HG03159 (cell line): ENCODE measurements around the gene TRAPPC3.

Experiments
- ATAC-seq: cut with Tn5 transposase; IDR thresholded peaks from one replicate; pipeline ENCODE4 v1.9.1; 2021; ENCODE audit warnings: mild to moderate bottlenecking, moderate library complexity; ENCODE audit not compliant: unreplicated experiment

Gene TRAPPC3

DNA sequence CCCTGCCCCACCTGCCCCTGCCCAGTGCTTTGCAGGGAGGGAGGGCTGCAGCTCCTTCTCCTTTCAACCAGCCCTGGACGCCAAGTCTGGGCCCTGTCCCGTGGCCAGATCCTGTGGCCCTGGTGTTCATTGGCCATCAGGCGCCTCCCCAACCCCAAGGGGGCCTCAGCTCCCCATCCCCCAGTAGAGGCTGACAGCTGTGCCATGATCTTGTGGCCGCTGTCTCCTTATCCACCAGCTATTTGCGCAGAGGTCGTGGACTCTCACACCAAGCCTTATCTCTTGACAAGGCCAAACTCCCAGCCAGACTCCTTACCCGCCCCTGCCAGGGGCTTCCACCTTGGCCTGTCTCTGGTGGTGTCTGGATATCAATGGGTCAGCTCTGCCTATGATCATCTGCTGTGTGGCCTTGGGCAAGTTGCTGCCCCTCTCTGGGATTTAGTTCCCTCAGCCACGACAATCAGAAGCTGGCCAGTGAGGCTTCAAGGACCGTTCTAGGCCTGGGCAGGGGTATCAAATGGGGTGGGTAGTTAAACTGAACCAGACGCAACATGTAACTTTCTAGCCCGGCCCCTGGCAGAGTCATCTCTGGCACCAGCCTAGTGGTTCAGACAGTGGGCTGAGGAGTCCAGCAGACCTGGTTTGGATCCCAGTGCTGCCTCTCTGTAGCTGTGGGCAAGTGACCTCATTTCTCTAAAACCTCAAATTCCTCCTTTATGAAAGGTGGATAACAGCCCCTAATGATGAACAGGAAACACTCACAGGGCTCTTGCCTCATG lies 21.0 kb downstream of the TRAPPC3 start:
- no peak for ATAC-seq

DNA sequence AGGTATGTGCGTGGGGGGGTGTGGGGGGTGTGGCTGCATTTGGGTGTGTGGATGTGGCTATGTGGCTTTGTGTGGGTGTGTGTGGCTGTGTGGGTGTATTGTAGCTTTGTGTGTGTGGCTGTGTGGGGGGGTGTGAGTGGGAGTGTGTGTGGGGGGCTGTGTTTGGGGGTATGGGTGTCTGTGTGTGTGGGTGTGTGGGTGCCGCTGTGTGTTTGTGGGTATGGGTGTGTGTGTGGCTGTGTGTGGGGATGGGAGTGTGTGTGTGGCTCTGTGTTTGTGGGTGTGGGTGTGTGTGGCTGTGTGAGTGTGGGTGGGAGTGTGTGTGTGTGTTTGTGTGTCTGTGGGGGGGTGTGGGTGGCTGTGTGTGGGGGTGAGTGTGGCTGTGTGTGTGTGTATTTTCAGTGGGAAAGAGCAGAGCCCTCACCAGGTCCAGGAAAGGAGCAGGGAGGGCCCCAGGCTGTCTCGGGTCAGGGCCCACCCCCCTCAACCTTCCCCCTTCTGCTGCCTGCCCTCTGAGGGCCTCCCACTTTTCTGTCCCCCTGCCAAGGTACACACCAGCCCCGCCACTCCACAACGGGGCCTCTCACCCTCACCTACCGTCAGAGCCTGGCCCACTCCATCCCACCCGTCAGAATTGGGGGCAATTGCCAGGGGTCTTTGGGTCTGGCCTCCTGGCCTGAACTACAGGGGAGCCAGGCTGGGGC lies 22.3 kb downstream of the TRAPPC3 start:
- no peak for ATAC-seq

DNA sequence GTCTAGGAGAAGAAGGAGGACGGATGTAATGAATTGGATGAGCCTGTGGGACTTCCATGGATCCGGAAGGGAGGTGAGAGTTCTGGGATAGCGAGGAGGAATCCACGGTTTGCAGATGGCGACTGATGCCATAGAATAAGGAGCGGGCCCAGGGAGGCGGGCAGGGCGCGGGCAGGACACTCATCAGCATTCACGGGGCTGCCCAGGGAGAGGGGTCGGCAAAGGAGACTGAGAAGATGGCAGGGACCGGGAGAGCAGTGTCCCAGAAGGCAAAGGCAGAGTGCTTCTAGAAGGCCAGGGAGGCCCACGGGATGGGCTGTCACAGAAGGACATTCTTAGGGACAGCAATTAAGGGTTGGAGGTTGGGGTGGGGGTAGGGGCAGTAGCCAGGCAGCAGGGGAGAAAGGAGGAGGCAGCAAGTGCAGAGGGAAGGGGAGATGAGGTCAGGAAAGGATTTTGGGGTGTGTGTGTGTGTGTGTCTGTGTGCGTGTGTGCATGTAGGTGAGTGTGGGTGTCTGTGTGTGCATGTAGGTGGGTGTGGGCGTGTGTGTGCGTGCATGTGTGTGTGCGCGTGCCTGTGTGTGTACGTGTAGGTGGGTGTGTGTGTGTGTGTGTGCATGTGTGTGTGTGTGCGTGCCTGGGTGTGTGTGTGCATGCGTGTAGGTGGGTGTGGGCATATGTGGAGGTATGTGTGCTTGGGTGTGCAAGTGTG lies 23.1 kb downstream of the TRAPPC3 start:
- no peak for ATAC-seq

DNA sequence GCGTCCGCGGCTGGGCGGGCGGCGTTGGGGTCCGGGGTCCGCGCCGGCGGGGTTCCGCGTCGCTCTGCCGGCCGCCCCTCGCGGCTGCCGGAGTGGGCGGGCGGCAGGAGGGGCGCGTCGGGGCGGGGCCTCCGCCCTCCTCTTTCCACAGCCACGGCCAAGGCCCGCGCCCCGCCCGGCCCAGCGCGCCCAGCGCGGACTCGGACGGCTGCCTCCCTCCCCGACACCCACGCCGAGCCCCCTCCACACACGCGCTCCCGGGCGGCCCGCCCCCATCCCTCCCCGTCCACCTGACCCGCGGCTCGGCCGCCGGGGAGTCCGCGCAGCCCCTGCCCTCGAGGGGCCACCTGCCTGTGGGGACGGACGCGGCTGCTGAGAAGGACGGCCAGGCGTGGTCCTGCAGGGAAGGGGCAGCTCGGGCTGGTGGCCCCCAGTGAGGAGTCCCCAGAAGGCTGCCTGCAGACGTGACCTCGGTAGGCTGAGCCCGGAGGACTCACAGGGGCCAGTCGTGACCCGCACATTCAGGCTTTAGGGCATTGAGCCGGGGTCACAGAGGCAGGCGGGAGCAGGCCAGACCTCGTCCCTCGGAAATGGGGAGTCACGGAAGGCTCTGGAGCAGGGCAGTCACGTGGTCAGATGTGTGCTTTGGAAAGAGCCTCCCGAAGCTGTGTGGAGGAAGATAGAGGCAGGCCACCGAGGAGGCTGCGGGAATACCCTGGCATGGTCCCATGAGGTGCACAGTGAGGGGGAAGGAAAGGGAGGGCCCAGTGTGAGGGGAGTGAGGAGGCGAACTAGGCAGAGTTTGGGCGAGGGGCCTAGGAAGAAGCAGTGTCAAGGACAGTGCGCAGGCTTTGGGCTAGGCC lies 23.9 kb downstream of the TRAPPC3 start, which contains the start of gene COL8A2:
Gene COL8A2 (minus strand): TSS at position 94 of the 863 bp plus-strand sequence. CDS start 24,980 bp downstream, outside the sequence.
- no peak for ATAC-seq

DNA sequence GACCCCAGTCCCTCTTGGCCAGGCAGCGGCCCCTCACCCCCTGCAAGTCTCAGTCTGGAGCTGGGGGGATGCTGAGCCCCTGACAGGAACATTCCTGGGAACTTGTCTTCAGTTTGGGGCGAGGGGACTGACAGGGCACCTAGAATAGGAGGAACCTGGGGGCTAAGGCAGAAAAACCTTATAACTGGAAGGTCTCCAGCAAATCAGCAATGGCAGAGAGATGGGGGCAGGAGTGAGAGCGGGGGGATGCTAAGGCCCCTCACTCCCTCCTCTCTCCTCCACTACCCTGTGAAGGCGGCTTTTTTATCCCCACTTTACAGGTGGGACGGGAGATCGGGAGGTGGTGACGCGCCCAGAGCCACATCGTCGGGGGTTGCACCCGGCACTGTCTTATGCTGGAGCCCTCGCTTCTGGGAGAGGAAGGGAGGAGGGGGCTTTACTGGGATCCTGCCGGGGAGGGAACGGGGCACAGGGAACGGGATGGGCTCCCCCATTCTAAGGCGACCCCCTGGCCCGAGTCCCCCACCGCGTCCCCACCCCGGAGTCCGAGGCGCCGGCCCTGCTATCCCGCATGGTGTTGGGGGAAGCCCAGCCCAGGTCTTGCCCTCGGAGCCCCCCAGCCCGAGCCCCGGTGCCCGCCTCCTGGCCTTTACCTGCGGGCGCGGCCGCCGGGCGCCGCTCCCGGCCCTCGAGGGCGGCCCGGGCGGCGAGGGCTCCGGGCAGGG lies 24.7 kb downstream of the TRAPPC3 start:
- ATAC-seq, result no peak

DNA sequence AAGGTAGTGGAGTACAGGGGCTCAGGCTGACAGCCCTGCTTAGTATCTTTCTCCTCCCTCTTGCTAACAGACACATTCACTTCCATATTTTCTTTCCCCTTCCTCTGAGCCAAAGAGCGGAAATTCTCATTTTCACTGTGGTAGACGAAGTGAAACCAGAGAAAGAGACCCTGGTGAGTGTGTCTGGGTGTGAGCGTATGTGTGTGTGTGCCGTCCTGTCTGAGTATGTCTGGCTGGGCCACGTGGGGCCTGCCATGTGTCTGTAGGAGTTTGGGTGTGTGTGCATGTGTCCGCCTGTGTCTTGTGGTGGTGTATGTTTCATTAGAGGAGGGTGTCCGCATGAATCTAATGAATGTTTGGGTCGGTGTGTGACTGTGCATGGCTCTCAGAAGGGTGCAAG lies 25.9 kb downstream of the TRAPPC3 start:
- ATAC-seq, result no peak

DNA sequence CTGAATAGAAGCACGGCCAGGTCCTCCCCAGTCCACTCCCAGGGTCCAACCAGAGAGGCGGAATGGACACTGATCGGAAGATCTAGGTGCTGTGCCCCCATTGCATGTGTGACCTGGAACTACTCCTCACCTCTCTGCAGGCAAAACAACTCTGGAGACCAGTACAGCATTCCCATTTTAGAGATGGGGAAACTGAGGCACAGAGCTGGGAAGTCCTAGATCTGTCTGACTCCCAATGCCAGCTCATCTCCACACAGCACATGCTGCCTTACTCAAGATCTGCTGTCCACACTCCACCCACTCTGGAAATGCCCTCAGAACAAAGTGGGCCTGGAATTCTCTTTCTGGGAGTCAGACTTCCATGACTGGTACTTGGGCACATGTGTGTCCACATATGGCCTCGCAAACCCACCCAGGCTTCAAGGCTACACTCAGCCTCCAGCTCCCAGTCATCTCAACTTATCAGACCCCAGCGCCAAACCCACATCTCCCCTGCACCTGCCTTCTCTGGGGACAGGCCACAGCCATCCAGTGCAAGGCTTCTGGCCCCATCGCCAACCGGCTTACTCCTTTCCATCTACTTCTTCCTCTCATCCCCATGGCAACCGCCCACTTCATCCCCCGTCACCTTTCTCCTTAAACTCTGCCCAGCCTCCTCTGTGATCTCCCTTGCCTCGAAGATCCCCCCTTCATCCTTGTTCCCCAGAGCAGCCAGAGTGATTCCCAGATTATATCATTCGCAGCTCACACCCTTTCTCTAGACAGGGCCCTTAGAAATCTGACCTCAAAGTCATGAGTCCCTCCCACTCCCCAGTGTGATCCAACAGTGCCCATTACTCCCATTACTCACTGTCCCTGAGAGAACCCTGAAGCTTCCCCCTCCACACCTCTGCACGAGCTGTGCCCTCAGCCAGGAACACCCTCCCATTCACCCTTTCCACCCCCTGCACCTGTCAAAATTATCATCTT lies 26.9 kb downstream of the TRAPPC3 start:
- no peak for ATAC-seq

DNA sequence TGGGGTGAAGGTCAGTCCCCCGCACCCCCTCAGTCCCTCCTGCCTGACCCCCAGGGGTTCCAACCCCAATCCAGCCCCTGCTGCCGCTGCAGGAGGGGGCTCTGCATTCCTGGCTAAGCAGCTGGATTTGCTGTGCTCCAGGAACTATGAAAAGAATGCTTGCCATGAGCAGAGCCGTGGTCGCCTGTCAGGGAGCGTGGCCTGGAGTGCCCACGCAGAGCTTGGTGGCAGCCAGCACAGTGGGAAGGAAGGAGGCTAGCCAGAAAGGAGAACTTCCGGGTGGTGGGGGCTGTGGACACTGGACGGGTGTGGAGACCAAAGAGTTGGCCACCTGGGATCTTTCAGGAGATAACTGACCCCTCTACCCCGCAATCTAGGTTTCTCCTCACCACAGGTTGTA lies 29.8 kb downstream of the TRAPPC3 start:
- ATAC-seq, result no peak

DNA sequence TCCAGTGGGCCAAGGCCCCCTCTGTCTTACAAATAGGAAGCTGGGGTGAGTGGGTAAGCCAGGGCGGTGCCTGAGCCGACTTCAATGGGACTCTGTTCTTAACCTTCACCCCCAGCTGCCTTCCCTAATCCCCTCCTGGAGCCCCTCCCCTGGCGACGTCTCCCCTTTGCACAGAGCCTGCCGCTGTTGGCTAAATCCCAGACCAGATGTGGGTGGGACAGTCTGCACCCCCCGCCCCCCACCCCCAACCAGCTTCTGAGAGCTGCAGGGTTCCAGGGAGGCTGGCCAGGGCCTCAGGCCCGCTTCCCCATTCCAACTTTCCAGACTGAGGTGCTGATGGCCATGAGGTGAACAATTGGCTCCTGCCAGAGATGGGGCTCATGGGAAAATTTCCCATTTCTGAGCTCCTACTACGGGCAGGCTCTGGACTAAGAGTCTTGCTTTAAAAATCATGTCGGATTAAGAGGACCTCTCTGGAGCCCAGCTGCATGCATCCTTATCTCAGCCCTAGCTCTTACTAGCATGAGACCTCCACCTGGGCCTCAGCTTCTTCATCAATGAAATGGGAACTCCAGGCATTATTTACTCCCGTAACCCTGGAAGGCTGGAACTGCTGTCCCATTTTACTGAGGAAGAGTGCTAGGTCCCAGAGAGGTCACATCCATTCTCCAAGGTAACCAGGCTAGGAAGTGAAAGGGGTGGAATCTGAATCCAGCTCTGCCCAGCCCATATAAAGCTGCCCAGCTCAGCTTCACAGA lies 30.7 kb downstream of the TRAPPC3 start:
- ATAC-seq, result no peak

DNA sequence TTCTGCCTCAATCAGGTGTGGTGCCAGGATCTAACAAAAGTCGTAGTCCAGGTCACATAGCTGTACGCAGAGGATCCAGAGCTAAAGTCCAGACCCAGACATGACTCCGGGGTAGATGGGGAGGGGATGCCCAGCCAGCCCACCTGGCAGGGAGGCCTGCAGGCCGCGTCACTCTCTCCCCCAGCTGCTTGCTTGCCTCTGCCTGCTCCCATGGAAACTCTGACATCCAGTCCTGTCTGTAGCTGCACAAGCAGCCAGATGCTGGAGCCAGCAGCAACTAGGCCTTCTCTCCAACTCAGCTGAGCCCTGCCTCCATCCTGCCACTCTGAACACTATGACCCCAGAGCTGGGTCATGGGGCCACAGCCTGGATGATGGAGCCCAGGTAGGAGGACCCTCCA lies 32.4 kb downstream of the TRAPPC3 start:
- ATAC-seq, result no peak

DNA sequence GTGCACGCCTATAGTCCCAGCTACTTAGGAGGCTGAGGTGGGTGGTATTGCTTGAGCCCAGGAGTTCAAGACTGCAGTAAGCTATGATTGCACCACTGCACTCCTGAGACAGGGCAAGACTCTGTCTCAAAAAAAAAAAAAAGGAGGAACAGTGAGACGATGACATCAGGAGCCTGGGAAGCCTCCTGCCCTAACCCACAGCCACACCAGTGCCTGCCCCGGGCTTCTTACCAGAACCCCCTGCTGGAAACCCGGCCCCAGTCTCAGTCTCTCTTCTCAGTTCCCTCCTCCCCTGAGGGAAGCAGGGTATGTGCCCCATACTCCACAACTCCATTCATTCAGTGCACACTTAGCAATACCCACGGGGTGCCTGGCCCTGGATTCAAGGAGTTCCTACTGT lies 33.4 kb downstream of the TRAPPC3 start:
- ATAC-seq, result no peak

DNA sequence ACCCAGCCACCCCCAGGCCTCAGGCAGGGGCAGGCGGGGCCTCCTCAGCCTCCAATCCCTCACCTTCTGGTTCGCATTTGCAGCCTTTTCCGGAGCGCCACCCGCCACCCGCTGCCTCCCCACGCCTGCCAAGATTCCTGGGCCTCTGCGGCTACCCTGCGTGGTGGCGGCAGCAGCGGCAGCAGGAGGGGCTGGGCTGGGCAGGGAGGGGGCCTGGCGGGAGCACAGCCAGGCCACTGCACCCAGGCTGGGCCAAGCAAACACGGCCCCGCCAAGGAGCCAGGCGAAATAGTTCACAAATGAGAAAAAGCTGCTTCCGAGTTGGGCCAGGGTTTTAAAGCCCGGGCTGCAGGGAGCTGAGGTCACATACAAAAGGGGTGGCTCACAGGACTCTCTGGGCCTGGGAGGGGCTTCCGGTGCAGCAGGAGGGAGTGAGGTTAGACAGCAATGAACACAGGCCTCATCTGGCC lies 34.1 kb downstream of the TRAPPC3 start:
- ATAC-seq, result no peak

DNA sequence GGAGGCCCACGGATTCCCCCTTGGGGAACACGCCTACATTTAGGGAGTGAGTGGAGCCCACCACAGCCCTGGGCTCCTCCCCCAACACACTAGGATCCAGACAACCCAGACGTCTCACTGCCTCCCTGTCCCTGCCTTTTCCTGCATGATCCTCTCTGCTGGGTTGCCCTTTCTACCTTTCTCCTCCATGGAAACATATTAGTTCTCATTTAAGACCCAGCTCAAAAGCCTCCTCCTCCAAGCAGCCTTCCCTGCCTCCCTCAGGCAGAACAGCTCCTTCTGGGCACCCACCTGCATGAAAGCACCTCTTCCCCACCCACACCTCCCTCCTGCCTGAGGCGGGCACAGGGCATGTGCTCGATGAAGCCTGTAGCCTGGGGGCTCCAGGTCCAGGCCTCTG lies 34.9 kb downstream of the TRAPPC3 start:
- ATAC-seq, result no peak

DNA sequence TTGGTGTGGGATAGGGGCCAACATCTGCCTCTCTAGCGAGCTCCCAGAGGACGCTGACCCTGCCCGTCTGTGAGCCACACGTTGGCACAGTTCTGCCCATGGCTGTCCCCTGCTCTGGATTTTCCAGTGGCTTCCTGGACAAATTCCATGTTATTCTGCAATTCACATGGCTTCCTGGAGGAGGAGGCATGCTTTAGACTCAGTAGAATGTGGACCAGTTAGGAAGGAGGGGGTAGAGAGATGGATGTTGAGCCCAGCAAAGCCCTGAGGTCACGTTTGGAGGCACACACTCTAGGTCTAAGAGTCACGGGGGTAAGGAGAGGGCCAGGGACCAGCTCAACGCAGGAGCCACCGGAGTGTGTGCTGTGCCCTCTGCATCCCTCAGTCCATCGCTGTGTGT lies 36.5 kb downstream of the TRAPPC3 start:
- ATAC-seq, result no peak

DNA sequence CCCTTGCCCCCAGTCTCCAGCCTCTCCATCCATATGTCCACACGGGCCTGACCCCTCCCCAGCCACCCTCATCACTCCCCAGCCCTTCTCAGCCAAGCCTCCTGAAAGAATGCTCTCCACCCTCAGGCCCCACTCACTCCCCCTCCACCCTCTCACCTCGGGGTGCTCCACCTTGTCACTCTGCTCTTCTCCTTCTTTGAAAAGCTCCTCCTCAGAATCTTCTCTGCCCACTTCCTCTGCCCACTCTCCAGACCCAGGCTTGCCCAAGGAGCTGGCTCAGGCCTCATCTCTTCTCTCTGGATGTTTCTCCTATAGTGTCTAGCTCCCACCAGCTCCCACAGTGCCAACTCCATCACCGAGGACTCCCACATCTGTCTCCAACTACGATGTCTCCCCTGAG lies 38.1 kb downstream of the TRAPPC3 start:
- ATAC-seq, result no peak

DNA sequence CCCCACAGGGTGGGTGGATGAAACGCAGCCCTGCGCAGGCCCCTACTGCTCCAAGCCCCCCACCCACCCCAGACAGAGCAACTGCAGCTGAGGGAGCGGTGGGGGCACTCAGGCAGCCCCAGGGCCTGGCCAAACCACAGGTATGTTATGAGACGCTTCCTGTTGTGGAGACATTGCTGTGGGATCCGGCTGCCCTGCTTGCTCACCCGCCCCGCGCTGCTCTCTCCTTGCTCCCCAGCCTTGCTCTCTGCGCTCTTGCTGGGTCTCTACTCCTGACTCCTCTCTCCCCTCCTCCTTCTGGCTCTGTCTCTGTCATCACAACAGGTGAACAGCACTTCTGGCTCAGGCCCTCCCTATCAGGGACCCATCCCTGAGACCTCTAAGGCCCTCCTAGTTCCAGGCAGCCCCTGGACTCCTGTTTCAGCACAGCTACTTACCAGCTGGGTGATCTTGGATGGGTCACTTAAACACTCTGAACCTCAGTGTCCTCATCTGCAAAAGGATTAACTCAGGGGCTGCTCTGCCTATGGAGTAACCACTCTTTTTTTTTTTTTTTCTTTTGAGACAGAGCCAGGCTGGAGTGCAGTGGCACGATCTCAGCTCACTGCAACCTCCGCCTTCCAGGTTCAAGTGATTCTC lies 40.1 kb downstream of the TRAPPC3 start:
- no peak for ATAC-seq

DNA sequence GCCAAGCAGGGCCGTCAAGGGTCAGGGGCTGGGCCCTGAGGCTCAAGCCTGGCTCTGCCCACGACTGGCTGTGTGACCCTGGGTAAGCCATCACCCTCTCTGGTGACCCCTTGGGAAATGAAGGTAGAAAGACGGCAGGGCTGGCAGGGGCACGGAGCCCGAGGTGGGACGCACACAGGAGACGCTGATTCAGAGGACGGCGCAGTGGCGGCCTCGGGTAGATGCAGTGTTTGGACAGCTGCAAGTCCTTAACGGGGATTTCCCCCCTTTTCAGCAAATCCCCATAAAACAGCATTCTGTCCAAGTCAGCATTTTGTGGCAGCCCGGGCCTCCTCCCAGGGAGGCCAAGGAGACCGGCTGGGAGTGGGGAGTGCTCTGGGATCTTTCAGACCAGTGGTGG lies 41.0 kb downstream of the TRAPPC3 start:
- no peak for ATAC-seq

DNA sequence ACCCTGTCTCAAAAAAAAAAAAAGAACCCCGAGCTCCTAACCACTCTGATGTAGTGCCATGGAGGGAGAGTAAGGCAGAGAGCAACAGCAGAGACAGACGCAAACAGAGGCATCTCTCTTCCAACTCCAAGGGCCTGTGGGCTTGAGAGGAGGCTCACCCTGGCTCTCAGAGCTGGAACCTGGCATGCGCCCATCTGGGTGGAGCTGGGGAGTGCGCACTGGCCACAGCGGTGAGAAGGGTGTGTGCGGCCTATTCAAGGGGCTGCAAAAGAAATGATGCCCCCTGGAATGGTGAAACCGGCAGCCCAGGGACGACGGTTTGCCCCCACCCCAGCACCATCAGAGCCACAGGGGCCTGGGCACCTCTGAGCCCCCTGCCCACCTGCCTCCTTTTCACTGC lies 41.9 kb downstream of the TRAPPC3 start:
- no peak for ATAC-seq
